PC-3 (cell line): Measurements from ENCODE around the gene HSPA1L. TPM values are rescaled to one million over a fixed set of nuclear protein-coding genes. Genes with fewer than 3 reads are reported as not detected.

ENCODE experiments used
- ATAC-seq: fragments of 200-7000 bp; cut with Tn5 transposase; 2 replicates; pipeline ENCODE4 v1.9.1; 2020; ENCODE audit warnings: mild to moderate bottlenecking, moderate library complexity
- BruUV-seq: library from RNA; stranded (reverse); fragments of 400-500 nt; replicated peaks from 2 replicates; lab custom pipeline; 2021; lab: Mats Ljungman, UMichigan
- CTCF ChIA-PET: fragments of 300-600 bp; sonication (Branson Sonifier 250); formaldehyde crosslinking; loops from one replicate; lab custom pipeline; 2022; ENCODE audit warnings: antibody characterized with exemption; lab: Charles Lee
- POLR2A ChIA-PET: fragments of 300-600 bp; sonication (Branson Sonifier 250); formaldehyde crosslinking; loops from one replicate; lab custom pipeline; 2022; ENCODE audit warnings: antibody characterized with exemption; ENCODE audit not compliant: unreplicated experiment; lab: Charles Lee
- DNase-seq: peaks from one replicate; pipeline ENCODE4 v3.0.0-alpha.2; 2015
- H2AFZ ChIP-seq: fragments of 300-600 bp; sonication (generic); 2 replicates; pipeline ENCODE4 v1.6.0; 2016; ENCODE audit warnings: antibody characterized with exemption, low read length
- H3F3A ChIP-seq: fragments of 300-600 bp; sonication (generic); one replicate; pipeline ENCODE4 v1.6.0; 2017; ENCODE audit warnings: antibody characterized with exemption, low read length, control low read depth, mild to moderate bottlenecking; ENCODE audit not compliant: unreplicated experiment
- H3K27ac ChIP-seq: fragments of 300-600 bp; sonication (generic); 2 replicates; pipeline ENCODE4 v1.5.1; 2016; ENCODE audit warnings: mild to moderate bottlenecking, low read length
- H3K27me3 ChIP-seq: fragments of 300-600 bp; sonication (generic); 2 replicates; pipeline ENCODE4 v1.6.1; 2016; ENCODE audit warnings: low read length, mixed read lengths
- H3K36me3 ChIP-seq: fragments of 300-600 bp; sonication (generic); 2 replicates; pipeline ENCODE4 v1.6.1; 2016; ENCODE audit warnings: low read depth, mixed run types, low read length, mixed read lengths
- H3K4me1 ChIP-seq: fragments of 300-600 bp; sonication (generic); 2 replicates; pipeline ENCODE4 v1.5.1; 2016; ENCODE audit warnings: low read length; ENCODE audit not compliant: insufficient read depth
- H3K4me2 ChIP-seq: fragments of 300-600 bp; sonication (generic); 2 replicates; pipeline ENCODE4 v1.6.0; 2016; ENCODE audit warnings: low read length
- H3K4me3 ChIP-seq: fragments of 300-600 bp; sonication (generic); 2 replicates; pipeline ENCODE4 v1.5.1; 2016; ENCODE audit warnings: mild to moderate bottlenecking, low read length, mixed read lengths
- H3K79me2 ChIP-seq: fragments of 300-600 bp; sonication (generic); 2 replicates; pipeline ENCODE4 v1.6.1; 2017; ENCODE audit warnings: low read length, mixed read lengths
- H3K9ac ChIP-seq: fragments of 300-600 bp; sonication (generic); 2 replicates; pipeline ENCODE4 v1.6.0; 2016; ENCODE audit warnings: mild to moderate bottlenecking, low read length
- H3K9me2 ChIP-seq: fragments of 300-600 bp; sonication (generic); replicated peaks from 2 replicates; pipeline ENCODE4 v1.6.1; 2016; ENCODE audit warnings: mixed run types, low read length, mixed read lengths
- H3K9me3 ChIP-seq: fragments of 300-600 bp; sonication (generic); 2 replicates; pipeline ENCODE4 v1.6.1; 2016; ENCODE audit warnings: low read length, mixed read lengths
- H4K20me1 ChIP-seq: fragments of 300-600 bp; sonication (generic); 2 replicates; pipeline ENCODE4 v1.6.1; 2016; ENCODE audit warnings: low read length, mixed read lengths
- CTCF ChIP-seq: fragments of 300-600 bp; sonication (generic); conservative IDR thresholded peaks from 2 replicates; pipeline ENCODE4 v1.5.1; 2017; ENCODE audit warnings: antibody characterized with exemption, low read depth, mild to moderate bottlenecking, low read length
- EZH2 ChIP-seq: fragments of 300-600 bp; sonication (generic); IDR thresholded peaks from one replicate; pipeline ENCODE4 v1.6.1; 2017; ENCODE audit warnings: antibody characterized with exemption, mild to moderate bottlenecking, low read length; ENCODE audit not compliant: unreplicated experiment
- EZH2phosphoT487 ChIP-seq: fragments of 300-600 bp; sonication (generic); IDR thresholded peaks from 2 replicates; pipeline ENCODE4 v1.6.1; 2018; ENCODE audit warnings: mild to moderate bottlenecking, antibody characterized with exemption, low read length, borderline replicate concordance
- intact Hi-C: fragments of 100-400 bp; cut with micrococcal nuclease; formaldehyde crosslinking; loops from 2 replicates; pipeline ENCODE4 v1.9.0; 2023
- total RNA-seq: library from RNA; depleted of rRNA; stranded (reverse); fragments of >200 nt; gene quantifications from 2 replicates; pipeline ENCODE4 v1.2.3, GENCODE V29; 2014

The HSPA1L gene
- total RNA-seq, 1 experiment from 2014 or later = 0.26 TPM

GRCh38 chr6:31861150-31861549, 46.1 kb upstream of the HSPA1L start:
- no peak overlapping the region for H2AFZ ChIP-seq
- no peak overlapping the region for H3K9ac ChIP-seq
- ATAC-seq (no peak), DNase-seq (no peak)
- no peaks in the 10 kb centered on the region for H3F3A ChIP-seq
- intact Hi-C loops = loop anchor here (5.0 to 10.0 kb wide), 2 partner anchors 36 to 176 kb away; partner anchors contain the start of genes EHMT2 and LY6G5C
- H3K4me1 ChIP-seq = peaks cover 5% of the 10 kb centered on the region; the same call in 1 of the 2 replicates
- H3K27ac ChIP-seq = no peak overlapping the region
- H3K9me3 ChIP-seq = no peaks in the 10 kb centered on the region
- H3K79me2 ChIP-seq = 0 out of 2 replicates have a peak, but pooled peaks cover 5% of the 10 kb centered on the region
- CTCF ChIA-PET = no interaction called here
- no peak overlapping the region for H3K4me3 ChIP-seq
- H3K9me2 ChIP-seq = no peaks in the 10 kb centered on the region
- peaks cover 7% of the 10 kb centered on the region for H3K36me3 ChIP-seq
- H4K20me1 ChIP-seq = no peaks in the 10 kb centered on the region
- peak overlapping the region; percentile 95; the same call in 1 of the 2 replicates for H3K4me2 ChIP-seq
- H3K27me3 ChIP-seq = no peaks in the 10 kb centered on the region
- TF ChIP-seq CTCF (no peak), EZH2phosphoT487 (no peak), EZH2 (no peak)
- POLR2A ChIA-PET = no interaction called here
- BruUV-seq = no TSS peak

- peaks cover 7% of the 10 kb centered on the region for H3K36me3 ChIP-seq
- H2AFZ ChIP-seq = no peak overlapping the region
- no peak overlapping the region for H3K4me3 ChIP-seq
- no peaks in the 10 kb centered on the region for H4K20me1 ChIP-seq
- H3K27ac ChIP-seq = no peak overlapping the region
- no peak for TF ChIP-seq EZH2phosphoT487
- no peak for TF ChIP-seq EZH2
- no peak for TF ChIP-seq CTCF
- no peaks in the 10 kb centered on the region for H3K27me3 ChIP-seq
- no peak overlapping the region for H3K4me2 ChIP-seq
- ChIA-PET POLR2A (no interaction called here), CTCF (no interaction called here)
- BruUV-seq = no TSS peak
- H3K79me2 ChIP-seq = 0 out of 2 replicates have a peak, but pooled peaks cover 5% of the 10 kb centered on the region
- DNase-seq (no peak), ATAC-seq (no peak)
- no peaks in the 10 kb centered on the region for H3F3A ChIP-seq
- no peaks in the 10 kb centered on the region for H3K9me2 ChIP-seq
- intact Hi-C loops = loop anchor here (5.0 to 10.0 kb wide), 2 partner anchors 37 to 176 kb away; partner anchors contain the start of genes EHMT2 and LY6G5C
- no peak overlapping the region for H3K9ac ChIP-seq
- H3K4me1 ChIP-seq = peaks cover 5% of the 10 kb centered on the region; the same call in 1 of the 2 replicates
- H3K9me3 ChIP-seq = no peaks in the 10 kb centered on the region
Measured at GRCh38 chr6:31860349-31860748, 45.3 kb upstream of the HSPA1L start.

- no TSS peak for BruUV-seq
- no peaks in the 10 kb centered on the region for H3K9me3 ChIP-seq
- H4K20me1 ChIP-seq = no peaks in the 10 kb centered on the region
- H3F3A ChIP-seq = no peaks in the 10 kb centered on the region
- 0 out of 2 replicates have a peak, but pooled peaks cover 5% of the 10 kb centered on the region for H3K79me2 ChIP-seq
- H3K4me2 ChIP-seq = no peak overlapping the region
- no peaks in the 10 kb centered on the region for H3K27me3 ChIP-seq
- CTCF ChIA-PET = no interaction called here
- H3K9ac ChIP-seq = no peak overlapping the region
- POLR2A ChIA-PET = no interaction called here
- H3K27ac ChIP-seq = no peak overlapping the region
- H3K9me2 ChIP-seq = no peaks in the 10 kb centered on the region
- peaks cover 7% of the 10 kb centered on the region for H3K36me3 ChIP-seq
- peaks cover 5% of the 10 kb centered on the region; the same call in 1 of the 2 replicates for H3K4me1 ChIP-seq
- H2AFZ ChIP-seq = no peak overlapping the region
- DNase-seq (no peak), ATAC-seq (no peak)
- intact Hi-C loops = loop anchor here (5.0 to 10.0 kb wide), 2 partner anchors 37 to 175 kb away; partner anchors contain the start of genes EHMT2 and LY6G5C
- no peak for TF ChIP-seq CTCF
- no peak for TF ChIP-seq EZH2phosphoT487
- no peak for TF ChIP-seq EZH2
- no peak overlapping the region for H3K4me3 ChIP-seq
Measured at GRCh38 chr6:31859923-31860322, 44.8 kb upstream of the HSPA1L start.
